HFF-Myc (cell line): ENCODE measurements around the gene PSME4.
"Not testable (repeated sequence)": the region's sequence is repeated elsewhere in the genome, so short reads cannot be mapped to it uniquely, and the experiment has no call there.

Experiments
- DNase-seq: peaks from one replicate; pipeline ENCODE4 v3.0.0-alpha.2; 2011; ENCODE audit warnings: low read depth; ENCODE audit errors: extremely low read depth
- H3K4me3 ChIP-seq: replicated peaks from 2 replicates; pipeline ENCODE4 v1.5.1; 2011; ENCODE audit warnings: low read depth, mild to moderate bottlenecking, control low read depth, low read length
- TF ChIP-seq, protein P1 (sequence below): IDR thresholded peaks from 2 replicates; pipeline ENCODE4 v1.5.1; 2012; ENCODE audit warnings: mild to moderate bottlenecking, low read depth, low read length, control low read depth; ENCODE audit errors: missing control alignments

The PSME4 gene

DNA sequence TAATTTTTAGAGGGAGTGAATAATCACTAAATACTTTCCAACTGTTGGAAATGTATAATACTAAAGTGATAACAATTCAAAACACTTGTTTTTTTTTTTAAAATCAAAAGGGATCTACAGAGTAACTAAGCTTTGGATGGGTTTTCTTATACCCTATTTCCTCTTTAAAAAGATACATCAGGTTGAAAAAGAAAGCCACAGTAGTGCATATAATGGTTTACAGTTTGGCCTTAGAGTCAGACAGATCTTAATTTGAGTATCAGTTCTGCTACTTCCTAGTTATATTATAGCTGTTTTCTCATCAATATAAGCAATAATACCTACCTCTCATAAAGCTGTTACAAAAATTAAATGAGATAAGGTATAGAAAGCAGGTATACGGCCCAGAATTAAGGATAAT, 28.5 kb downstream of the PSME4 start:
- TF ChIP-seq, protein P1, sequence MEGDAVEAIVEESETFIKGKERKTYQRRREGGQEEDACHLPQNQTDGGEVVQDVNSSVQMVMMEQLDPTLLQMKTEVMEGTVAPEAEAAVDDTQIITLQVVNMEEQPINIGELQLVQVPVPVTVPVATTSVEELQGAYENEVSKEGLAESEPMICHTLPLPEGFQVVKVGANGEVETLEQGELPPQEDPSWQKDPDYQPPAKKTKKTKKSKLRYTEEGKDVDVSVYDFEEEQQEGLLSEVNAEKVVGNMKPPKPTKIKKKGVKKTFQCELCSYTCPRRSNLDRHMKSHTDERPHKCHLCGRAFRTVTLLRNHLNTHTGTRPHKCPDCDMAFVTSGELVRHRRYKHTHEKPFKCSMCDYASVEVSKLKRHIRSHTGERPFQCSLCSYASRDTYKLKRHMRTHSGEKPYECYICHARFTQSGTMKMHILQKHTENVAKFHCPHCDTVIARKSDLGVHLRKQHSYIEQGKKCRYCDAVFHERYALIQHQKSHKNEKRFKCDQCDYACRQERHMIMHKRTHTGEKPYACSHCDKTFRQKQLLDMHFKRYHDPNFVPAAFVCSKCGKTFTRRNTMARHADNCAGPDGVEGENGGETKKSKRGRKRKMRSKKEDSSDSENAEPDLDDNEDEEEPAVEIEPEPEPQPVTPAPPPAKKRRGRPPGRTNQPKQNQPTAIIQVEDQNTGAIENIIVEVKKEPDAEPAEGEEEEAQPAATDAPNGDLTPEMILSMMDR, result no peak
- DNase-seq, result no peak

DNA sequence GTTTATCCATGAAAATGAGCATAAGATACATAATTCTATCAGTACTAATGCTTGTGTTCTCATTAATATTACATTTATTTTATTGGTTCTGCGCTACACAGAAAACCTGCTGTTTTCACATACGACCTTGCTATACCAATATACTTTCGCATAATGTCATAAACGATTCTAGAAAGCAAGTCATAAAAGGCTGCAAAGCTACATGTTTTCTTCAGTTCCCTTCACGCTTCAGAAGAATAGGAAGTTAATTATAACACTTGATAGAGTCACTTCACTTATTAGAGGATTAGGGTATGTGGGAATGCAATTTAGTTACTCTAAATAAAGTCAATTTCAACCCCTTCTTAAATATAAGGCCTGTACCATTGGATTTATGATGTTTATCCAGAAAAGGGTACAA, 29.0 kb downstream of the PSME4 start:
- DNase-seq, result no peak
- H3K4me3 ChIP-seq, result no peak overlapping the region
- TF ChIP-seq, protein P1, result no peak

More for the DNA sequence above, 28.5 kb downstream of the PSME4 start:
- no peak overlapping the region for H3K4me3 ChIP-seq

- no peak overlapping the region for H3K4me3 ChIP-seq
- no peak for DNase-seq
- TF ChIP-seq, protein P1, result no peak
These were observed 31.1 kb downstream of the PSME4 start for GRCh38 chr2:53939656-53940055.

DNA sequence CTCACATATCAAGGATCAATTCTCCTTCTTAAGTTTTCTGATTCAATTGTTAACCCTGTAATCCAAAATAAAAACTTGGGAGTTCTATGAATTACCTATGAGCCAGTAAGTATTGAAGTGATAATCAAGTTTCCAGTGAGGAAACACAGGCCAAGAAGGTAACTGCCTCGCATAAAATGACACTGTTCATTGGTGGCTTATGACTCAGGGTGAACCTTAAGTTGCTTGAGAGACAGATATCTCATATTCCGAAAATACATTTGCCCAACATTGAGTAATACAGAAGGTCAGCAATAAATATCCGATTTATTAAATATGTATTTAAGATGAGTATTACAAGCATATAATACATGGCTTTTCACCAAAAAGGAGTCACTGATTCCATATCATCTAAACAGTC, 31.9 kb downstream of the PSME4 start:
- no peak for DNase-seq
- TF ChIP-seq, protein P1, result no peak
- no peak overlapping the region for H3K4me3 ChIP-seq

GRCh38 chr2:53933329-53933728, 37.5 kb downstream of the PSME4 start:
- DNase-seq, result no peak
- TF ChIP-seq, protein P1, result no peak
- no peak overlapping the region for H3K4me3 ChIP-seq

- DNase-seq, H3K4me3 ChIP-seq: not testable (repeated sequence)
These were observed 44.5 kb downstream of the PSME4 start for GRCh38 chr2:53926321-53926720.

- H3K4me3 ChIP-seq, result no peak overlapping the region
- TF ChIP-seq, protein P1, result no peak
- no peak for DNase-seq
These were observed 57.1 kb downstream of the PSME4 start for GRCh38 chr2:53913721-53914120.
